Measurements from ENCODE around the gene ADGRV1. TPM values are rescaled to one million over a fixed set of nuclear protein-coding genes. Genes with fewer than 3 reads are reported as not detected.
"Not testable (repeated sequence)": the region's sequence is repeated elsewhere in the genome, so short reads cannot be mapped to it uniquely, and the experiment has no call there.

The ADGRV1 gene
- total RNA-seq, 1 donor from 2014 or later, result 0.20 TPM

DNA sequence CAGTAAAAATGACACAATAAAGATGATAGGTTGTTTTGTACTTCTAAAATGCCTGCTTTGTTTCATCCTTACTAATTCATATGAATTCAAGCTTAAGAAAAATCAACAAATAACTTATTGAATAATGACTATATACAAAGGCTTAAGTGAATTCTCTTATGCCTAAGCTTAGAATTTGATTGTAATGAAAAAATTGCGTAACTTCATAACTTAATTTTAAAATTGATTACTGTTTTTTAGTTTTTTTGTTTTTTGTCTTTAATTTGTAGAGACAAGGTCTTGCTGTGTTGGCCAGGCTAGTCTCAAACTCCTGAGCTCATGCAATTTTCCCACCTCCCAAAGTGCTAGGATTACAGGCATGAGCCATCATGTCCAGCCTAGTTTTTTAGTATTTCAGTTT lies 432.6 kb downstream of the ADGRV1 start:
- no peak for DNase-seq (ENCODE audit: low read depth, low spot score)

DNA sequence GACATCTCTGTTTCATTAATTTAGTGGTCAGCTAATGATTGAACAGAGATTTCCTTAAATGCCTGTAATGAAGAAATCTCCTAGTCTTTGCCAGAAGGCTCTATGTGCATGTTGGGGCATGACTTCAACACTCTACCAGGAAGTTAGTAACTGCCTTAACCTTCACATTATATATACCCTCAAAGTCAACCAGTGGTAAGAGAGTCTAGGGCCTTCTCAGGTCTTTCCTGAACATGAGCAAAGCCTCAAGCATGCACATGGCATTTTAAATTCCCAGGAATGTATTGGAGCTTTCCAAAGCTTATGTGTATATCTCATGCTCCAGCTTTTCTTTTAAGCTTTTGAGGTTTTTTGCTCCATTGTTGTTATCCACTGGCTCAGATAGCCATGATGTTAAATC lies 436.2 kb downstream of the ADGRV1 start:
- DNase-seq (ENCODE audit: low read depth, low spot score), result no peak

DNA sequence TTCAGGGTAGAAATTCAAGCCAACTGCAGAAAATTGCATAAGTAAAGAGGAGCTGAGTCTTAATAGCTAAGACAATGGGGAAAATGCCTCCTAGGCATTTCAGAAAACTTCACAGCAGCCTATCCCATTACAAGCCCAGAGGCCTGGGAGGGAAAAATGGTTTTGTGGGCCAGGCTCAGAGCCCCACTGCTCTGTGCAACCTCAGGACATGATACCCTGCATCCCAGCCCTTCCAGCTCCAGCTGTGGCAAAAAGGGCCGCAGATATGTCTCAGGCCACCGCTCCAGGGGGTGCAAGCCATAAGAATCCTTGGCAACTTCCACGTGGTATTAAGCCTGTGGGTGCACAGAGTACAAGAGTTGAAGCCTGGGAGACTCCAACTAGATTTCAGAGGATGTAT lies 437.5 kb downstream of the ADGRV1 start:
- DNase-seq (ENCODE audit: low read depth, low spot score), result no peak

DNA sequence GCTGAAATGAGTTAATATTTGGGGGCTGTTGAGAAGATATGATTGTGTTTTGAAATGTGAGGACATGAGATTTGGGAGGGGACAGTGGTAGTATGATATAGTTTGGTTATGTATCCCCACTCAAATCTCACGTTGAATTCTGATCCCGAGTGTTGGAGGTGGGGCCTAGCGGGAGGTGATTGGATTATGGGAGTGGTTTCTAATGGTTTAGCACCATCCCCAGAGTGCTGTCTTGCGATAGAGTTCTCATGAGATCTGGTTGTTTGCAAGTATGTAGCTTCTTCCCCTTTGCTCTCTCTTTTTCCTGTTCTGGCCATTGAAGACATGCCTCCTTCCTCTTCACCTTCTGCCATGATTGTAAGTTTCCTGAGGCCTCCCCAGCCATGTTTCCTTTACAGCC lies 438.5 kb downstream of the ADGRV1 start:
- DNase-seq (ENCODE audit: low read depth, low spot score), result no peak

DNA sequence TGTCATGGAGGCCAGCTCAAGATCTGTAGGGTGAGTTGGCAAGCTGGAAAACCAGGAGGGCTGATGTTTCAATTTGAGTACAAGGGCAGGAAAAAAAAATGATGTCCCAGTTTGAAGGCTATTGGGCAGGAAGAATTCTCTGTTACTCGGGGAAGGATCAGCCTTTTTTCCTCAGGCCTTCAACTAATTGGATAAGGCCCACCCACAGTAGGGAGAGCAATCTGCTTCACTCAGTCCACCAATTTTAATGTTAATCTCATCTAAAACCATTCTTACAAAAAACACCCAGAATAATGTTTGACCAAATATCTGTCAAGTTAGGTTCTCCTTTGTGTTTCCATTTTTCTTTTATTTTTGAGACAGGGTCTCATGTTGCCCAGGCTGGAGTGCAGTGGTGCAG lies 442.1 kb downstream of the ADGRV1 start:
- DNase-seq (ENCODE audit: low read depth, low spot score), result no peak

DNA sequence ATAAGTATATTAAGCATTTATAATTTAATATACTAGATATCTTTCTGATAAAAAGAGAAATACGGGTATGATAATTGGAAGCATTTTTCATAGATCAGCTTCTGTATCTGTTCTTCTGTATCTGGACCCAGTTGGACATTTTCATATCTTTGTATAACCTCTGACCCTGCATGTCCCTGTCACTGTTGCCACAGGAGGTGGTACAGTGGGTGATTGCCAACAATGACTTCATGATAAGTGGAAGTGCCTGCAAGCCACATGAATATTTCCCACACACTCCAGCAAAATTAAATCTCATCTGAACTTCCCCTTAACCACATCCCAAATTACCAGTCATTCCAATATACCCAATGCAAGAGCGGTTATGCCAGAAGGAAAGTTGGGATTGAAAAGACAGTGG lies 448.1 kb downstream of the ADGRV1 start:
- DNase-seq (ENCODE audit: low read depth, low spot score), result no peak

DNA sequence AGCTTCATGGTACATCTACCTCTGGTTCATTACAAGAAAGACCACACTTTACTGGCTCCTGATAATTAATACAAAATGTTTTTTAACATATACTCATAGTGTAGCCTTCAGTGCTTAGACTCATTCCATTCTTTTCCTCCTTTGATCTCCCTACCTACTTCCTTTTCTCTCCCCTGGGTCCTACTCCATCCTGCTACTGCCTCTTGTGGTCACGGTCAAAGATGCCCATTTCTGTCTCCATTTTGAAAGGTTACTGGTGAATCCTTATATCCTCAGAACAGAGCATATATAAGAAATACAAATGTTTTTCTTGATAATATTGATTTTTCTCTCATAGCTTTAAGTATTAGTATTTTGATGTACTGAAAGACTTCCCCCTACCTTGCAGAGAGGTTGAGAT lies 448.7 kb downstream of the ADGRV1 start:
- no peak for DNase-seq (ENCODE audit: low read depth, low spot score)

DNA sequence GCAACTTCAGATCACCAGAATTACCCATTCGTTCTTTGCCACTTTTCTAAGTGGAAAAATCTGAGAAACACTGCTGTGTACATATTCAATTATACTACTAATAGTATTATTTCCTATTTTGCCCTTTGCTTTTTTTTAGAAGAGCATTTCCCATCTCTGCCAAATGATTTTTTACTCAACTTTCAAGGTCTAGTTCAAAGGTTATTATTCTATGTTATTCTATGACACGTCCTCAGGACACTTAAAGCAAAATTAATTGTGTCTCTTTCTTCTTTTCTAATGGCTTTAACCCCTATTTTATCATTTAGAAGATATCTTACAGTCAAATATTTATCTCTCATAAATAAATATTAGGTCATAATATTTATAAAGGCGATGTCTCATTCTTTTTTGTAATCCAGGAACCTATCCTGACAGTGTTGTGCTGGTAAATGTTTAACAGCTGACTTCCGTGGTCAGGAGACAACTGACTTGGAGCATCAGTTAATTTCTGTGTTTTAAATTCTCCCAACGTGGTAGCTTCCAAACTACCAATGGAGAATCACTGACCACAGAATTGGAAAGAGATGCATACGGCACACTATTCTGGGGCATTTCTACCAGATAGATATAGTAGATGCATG lies 449.3 kb downstream of the ADGRV1 start:
- no peak for DNase-seq (ENCODE audit: low read depth, low spot score)

DNA sequence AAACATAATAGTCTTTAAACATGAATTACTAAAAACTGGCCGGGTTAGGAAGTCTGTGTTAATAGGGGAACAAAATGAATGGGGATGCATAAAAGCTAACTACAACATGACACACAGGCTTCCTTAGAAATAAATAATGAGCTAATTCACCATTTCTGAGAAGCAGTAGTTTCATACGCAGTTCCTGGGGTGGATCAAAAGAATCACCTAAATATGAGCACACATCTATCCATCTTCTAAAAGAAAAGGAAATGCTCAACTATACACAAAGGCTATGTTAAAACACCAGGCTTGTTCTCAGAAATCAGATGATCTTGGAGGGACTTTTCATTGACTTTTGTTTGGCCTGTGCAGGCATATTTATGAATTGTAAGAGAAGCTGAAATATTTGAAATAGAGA lies 451.5 kb downstream of the ADGRV1 start:
- no peak for DNase-seq (ENCODE audit: low read depth, low spot score)

DNA sequence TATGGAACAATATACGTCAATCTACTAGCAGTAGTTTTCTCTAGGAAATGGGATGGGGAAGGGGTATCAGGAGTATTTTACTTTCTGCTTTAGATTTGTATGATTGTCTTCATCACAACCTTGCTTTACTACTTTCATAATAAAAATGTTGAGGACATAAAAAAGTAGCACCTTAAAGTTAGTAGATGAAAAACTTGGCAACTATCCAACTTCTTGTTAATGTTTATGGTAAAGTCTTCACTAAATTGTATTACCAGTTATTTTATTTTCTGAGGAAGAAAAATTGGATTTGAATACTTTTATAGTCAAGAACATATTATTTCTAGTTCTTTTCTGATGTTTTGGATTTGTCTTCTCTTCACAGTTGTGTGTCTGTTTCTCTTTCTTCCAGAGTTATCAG lies 452.4 kb downstream of the ADGRV1 start:
- no peak for DNase-seq (ENCODE audit: low read depth, low spot score)

DNA sequence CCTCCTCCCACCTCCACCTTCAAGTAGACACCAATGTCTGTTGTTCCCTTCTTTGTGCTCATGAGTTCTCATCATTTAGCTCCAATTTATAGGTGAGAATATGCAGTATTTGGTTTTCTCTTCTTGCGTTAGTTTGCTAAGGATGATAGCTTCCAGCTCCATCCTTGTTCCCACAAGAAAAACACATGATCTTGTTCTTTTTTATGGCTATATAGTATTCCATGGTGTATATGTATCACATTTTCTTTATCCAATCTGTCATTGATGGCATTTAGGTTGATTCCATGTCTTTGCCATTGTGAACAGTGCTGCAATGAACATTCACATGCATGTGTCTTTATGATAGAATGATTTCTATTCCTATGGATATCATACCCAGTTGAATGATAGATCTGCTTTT lies 454.3 kb downstream of the ADGRV1 start:
- DNase-seq (ENCODE audit: low read depth, low spot score), result not testable (repeated sequence)

DNA sequence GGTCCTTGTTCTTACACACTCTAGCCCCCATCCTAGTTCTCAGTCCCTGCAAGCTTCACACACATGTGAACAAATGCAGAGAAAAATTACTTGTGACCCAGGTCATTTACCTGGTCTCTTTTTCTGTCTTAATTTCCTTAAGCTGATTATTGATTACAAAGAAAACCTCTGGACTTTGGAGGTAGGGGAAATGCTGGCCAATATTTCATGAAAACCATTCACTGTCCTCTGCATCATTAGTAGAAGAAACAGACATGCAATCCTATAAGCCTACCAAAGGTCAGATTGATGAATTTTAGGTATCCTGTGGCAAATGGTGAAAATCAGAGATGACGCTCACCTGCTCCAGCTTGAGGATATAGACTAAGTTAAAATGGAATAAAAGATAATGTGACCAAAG lies 457.7 kb downstream of the ADGRV1 start:
- DNase-seq (ENCODE audit: low read depth, low spot score), result no peak

DNA sequence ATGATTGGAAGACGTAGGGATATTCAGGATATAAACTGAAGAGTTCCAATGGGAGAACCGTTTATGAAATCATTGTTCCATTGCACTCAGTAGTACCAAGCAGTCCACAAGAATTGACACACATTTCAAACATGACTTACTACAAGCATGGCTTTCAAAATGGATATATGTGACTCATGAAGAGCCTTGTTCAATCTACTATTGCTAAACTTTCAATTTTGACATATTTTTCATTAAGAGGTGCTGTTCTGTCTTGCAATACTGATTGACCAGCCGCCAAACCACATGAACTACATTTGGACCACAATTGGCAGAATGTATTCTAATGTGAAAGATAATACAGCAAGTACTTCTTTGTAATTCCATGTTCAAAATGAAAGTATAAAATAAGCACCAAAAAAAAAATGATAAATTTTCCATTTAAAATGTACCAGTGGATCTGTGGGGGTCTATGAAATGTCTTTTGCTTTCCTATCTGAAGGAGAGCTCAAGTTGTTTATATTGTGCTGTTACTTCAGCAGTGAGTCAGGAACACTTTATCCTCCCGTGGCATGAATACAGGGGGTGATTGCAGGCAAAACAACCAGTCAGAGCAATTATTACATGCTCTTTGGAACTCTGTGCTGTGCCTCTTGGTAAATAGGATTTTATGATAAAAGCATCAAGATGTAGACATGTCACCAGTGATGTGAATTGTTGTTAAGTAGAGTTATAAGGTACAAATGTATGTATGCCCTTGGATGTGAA lies 458.5 kb downstream of the ADGRV1 start:
- DNase-seq (ENCODE audit: low read depth, low spot score), result no peak

DNA sequence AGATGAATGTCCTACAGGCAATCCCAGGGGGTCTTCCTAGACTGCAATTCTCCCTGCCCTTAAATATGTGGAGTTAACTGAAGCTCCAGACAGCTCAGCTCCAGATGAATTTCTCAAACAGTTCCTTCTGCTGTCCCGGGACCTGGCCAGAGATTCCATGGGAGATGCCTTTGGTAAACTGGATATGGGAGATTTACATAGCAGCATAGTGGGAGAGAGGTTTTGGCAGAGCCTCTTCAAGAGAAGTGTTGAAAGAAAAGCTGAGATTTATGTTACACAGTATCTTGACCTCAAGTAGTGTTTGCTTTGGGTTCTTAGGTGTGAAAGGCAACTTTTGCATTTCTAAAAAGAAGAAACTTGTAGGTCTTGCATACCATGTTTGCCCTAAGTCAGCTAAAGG lies 459.6 kb downstream of the ADGRV1 start:
- no peak for DNase-seq (ENCODE audit: low read depth, low spot score)

DNA sequence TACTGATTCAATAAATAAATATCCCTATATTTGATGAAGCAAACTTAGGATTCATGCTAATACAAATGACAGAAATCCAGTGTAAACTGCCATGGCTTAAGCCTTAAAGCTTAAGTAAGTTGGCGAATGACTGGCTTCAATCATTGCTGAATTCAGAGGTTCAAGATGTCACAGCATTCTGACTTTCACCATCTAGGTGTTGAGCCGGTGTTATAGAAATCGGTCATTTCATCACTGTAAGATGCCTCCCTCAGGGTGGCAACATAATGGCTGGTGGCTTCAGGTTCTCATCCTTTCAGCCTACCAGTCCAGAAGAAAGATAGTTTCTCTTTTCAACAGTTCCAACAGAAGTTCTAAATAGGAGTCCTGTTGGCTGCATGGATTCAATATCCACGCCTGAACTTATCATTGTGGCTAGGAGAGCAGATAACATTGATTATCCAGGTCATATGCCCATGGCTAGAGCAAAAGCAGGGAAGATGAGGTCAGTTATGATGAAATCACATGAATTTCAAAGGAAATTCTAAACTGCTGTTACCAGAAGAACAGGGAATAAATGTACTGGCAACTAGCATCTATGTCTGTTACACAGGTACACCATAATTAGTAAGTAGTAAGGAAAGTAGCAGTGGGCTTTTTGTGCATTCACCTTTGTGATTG lies 460.2 kb downstream of the ADGRV1 start:
- DNase-seq (ENCODE audit: low read depth, low spot score), result no peak

DNA sequence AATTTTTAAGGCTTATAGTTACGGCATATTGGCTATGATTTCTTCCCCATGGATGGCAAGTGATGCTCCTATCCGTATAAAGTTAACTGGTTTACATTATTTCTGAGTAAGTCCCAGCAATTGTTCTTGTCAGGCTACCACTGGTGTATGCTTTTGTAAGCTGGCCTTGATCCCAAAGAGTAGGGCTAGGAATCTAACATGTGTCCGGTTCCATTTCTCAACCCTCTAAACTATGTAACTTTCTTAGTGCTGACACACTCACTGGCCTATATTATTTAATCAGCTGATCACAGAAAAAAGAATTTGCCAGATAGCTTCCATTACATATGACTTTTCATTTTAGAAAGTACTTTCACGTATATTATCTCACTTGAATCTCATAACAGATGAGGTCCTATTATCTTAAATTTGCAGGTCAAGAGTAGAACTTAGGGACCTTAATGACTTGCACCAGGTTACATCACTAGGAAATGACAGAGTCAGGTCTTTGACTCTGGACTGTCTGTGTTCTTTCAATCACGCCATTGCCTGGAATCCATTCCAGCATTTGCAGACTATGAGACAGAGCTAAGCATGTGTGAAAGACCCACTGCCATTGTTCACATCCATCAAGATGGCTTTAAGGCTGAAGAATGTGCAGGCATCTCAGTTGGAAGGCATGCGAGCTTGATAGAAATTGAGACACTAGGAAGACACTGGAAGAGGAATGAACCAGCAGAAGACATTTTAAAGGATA lies 461.6 kb downstream of the ADGRV1 start:
- DNase-seq (ENCODE audit: low read depth, low spot score), result no peak

DNA sequence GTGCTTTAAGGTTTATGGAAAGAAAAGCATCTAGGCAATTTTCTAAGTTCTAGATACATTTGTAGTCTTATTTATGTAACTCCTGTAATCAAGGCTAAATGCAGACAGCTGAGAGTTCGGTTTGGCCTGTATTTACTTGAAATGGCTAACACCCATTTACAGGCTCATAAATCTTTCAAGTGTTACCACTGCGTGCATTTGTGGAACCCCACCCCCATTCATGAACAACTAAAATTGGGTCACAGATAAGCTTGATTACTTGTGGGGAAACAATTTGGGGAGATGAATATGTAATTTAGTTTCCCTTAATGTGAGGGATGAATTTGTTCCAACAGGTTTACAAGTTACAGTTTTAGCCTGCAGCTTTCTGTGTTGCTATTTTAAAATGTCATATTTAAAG lies 463.9 kb downstream of the ADGRV1 start:
- DNase-seq (ENCODE audit: low read depth, low spot score), result no peak

DNA sequence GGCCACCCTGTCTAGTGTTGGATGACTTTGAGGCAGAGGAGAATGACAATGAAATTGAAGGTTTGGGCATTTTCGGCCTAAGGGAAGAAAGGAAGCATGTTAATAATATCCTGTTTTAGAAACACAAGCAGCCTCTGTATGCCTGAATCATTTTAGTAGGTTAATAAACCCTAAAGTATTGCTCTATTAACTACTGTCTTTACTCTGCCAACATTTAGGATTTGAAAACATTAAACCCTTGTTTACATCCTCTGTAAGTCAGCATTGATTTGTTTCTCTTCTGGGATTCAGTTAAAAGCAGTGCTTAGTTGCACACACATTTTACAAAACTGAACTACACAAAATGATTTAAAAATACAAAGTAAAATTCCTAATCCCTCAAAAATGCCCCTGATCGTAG lies 465.6 kb downstream of the ADGRV1 start:
- no peak for DNase-seq (ENCODE audit: low read depth, low spot score)

DNA sequence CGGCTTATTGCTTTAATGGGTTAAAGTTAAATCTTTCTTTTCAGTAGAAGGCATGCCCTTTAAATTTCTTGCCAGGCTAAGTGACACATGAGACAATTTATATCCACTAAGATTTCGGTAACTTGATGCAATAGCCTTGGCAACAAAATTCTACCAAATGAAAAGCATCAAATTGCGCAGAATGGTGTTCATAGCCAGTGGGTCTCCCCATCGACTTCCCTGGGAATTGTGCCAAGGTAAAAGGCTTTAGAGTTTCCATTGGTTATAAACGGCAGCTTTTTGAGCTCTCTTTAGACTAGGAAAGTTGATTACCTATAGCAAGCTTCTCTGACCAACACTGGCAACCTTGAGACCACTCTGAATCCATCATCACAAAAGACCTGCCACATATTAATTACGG lies 466.1 kb downstream of the ADGRV1 start:
- no peak for DNase-seq (ENCODE audit: low read depth, low spot score)

DNA sequence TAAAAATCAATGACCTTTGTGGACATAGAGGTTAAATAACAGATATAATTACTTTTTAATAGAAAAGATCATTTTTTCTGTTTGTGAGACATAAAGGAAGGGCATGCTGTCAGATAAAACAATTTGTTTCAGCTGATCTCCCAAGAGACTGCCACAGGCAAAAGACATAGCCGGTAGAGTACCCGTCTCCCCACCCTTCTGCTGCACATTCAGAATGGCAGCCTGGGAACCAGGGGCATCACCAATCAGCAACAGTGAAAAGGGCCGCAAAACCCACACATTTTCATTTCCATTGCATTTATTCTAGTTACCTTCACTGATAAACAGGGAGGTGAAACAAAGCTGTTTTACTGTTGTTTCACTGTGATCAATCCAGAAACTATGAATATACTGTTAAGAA lies 466.9 kb downstream of the ADGRV1 start:
- no peak for DNase-seq (ENCODE audit: low read depth, low spot score)

DNA sequence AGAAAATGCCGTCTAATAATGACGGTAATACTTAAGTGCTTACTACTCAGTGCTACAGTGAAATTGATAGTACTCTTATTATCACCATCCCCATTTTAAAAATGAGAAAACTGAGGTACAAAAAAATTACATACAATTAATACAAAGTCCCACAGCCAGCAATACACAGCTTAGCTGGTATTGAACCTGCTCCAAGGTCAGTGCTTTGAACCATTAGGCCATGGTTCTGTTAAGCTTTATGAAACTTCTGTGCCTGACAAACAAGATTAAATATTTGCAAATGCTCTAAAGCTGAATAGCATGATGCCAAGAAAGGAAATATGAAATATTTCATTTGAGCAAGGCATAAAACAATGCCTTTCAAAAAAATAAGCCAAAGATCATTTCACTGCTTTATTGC lies 467.4 kb downstream of the ADGRV1 start:
- no peak for DNase-seq (ENCODE audit: low read depth, low spot score)

DNA sequence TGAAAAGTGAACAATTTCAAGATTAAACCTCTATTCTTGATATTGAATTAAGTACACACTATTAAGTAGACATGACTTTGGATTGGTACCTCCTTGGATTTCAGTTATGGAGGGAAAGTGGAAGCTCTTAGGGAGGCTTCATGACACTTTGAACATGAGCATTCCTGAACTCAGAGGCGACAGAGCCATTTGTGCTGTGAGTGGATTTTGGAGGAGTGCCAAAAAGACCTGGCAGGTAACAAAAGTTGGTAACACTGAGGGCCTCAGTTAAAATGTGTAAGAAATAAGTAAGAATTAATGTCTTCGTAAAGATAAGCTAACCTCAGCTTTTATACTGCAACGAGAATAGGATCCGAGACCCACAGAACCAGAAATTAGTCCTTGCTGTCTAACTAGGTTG lies 467.9 kb downstream of the ADGRV1 start:
- no peak for DNase-seq (ENCODE audit: low read depth, low spot score)

All from pulmonary artery endothelial cell (primary cell).